Activated T-cell treated with anti-CD3 and anti-CD28 coated beads for 1 hour (primary cell): ENCODE results near the gene DOK4.
"Not testable (repeated sequence)": the region's sequence is repeated elsewhere in the genome, so short reads cannot be mapped to it uniquely, and the experiment has no call there.

Experiments
- DNase-seq: peaks from one replicate; pipeline ENCODE4 v3.0.0-alpha.2; 2020; ENCODE audit warnings: low read depth

The DOK4 gene

DNA sequence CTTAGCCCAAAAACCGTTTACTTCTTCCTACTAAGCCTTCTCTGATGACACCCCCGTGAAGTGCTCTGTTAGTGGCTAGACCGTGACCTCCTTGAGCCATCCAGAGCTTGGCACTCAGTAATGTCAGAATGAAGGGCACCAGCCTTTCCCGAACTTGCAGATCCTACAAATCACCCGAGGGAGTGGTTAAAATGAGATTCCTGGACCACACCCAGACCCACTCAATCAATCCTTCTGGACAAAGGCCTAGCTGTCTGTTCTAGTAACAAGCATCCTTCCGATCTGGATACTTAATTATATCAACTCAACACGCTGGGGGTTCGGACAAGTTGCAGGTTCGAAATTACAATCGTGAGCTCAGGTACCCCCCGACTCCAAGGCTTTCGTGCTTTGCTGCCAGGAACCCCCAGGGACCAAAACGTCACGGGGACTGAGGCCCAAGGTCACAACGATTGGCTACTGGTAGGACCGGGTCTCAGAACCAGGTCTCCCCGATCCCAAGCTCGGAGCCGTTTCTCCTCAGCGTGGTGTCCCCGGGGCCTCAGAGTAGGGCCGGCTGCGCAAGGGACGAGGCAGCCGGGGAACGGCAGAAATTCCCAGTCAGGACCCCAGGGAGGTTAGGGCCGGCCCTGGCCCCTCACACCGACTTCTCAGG is 39.6 kb downstream of the DOK4 start:
- DNase-seq, result no peak

DNA sequence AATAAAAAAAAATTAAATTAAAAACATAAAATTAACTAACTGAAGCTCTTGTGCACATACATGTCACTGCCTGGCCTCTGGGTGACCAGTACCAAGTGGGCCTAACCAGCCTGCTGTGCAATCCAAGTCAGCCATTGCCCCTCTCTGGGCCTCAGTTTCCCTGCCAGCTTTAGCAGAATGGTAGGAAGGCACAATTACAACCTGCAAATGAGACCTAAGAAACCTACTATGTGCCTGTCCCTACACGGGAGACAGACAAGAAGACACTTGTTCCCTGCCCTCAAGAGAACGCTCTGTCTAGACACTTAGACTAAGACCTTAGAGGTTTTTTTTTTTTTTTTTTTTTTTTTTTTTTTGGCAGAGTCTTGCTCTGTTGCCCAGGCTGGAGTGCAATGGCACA is 40.8 kb downstream of the DOK4 start:
- DNase-seq, result no peak

DNA sequence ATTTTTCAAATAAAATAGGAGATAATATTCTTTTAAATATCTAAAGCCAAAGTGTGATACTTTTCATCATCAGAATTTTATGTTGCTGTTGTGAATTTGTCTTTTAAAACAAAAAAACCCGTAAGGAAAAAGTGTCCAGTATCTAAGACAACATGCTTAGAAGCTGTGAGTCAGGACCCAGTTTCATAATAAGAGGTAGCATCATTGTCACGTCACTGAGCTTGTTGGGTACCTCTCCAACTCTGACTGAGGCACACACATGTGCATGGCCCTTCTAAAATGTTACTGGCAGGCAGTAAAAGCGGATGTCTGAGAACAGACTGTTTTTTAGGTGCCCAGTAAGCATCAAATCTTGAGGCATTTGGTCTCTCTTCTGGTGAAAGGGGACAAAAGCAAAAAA is 41.6 kb downstream of the DOK4 start:
- no peak for DNase-seq

DNA sequence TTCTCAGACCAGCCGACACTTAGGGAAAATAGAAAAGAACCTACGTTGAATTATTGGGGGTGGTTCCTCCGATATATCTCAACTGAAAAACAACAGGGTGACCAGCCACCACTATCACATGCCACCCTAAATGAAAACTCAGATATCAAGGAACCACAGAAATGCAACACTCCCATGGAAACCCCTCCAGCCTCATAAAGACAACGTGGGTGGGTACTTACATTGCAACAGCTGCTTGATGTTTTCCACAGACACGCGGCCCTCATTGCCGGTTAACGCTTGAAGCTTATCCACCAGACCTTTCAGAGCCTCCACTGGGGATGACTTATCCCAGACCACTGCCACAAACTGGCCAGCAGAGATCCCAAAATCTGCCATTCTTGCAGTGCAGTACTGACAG is 45.7 kb downstream of the DOK4 start:
- DNase-seq, result not testable (repeated sequence)

DNA sequence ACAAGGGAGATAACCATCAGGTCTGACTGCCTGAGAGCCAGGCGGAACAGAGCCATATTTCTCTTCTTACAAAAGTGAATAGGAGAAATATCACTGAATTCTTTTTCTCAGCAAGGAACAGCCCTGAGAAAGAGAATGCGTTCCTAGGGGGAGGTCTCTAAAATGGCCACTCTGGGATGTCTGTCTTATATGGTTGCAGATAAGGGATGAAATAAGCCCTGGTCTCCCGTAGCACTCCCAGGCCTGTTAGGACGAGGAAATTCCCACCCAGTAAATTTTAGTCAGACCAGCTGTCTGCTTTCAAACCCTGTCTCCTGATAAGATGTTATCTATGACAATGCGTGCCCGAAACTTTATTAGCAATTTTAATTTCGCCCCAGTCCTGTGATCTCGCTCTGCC is 46.3 kb downstream of the DOK4 start:
- not testable (repeated sequence) for DNase-seq

DNA sequence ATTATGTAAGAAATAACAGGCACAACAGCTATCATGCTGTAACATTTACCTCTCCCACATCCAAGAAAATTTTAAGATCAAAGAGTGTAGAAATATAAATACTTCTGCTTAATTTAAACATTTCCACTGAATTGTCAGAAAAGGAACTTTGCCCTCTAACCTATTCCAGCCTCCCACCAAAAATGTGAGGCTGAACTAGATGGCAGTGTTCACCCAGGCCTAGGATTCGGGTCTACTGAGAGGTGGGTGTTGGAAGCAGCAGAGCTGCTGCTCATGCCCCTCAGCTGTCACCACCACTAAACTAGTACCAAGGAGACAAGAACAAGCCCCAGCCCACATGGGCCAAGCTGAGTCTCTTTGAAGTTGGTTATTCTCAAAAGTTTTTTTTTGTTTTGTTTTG is 50.5 kb downstream of the DOK4 start:
- no peak for DNase-seq

DNA sequence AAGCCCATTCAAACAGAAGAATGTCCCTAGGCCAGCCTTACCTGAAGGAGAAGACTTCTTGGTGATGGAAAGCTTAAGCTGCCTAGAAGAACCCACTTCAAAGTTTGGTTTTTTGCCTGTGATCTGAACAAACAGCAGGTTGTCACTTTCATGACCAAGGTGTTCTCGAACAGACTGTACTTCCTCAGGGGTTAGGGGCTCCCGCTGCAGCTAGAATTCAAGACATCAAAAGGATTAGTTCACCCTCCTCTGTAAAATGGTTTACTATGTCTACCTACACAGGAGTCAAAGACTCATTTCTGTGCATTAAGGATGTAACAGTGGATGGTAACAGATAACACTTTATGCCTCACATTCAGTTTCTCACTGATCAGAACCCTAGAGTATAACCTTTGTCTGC is 52.3 kb downstream of the DOK4 start:
- no peak for DNase-seq

DNA sequence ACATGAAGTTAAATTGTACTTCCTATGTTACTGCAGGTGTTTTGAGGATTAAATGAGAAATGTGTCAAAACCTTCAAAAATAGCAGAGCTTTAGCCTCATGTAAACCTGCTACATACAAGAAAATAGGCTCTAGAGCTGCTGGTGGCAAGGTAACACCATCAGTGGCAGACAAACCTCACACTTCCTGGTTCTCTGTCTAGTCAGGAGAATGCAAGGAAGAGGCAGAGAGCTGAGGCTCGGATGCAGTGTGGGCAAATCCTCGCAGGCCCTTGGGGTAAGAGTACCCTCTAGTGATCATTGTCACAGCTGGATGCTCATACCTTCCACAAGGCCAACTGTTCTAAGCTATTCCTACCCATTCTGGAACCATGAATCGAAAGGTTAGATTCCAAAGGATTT is 53.3 kb downstream of the DOK4 start:
- DNase-seq, result no peak

DNA sequence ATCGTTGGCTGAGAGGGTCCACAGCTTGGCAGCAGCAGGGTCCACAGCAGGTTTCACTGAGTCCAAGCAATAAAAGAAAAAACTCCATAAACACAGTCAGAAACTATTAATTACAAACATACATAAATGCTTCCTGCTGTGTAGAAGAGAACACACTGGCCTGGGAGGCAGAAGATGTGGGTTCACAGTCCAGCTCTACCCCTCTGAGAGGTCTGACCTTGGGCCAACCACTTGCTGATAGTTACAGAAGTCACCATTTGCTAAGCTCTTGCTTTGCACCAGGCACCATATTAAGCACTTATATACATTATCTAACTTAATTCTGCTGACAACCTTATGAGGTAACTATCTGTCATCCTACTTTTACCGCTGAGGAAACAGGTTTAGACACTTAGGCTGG is 53.8 kb downstream of the DOK4 start:
- DNase-seq, result no peak

DNA sequence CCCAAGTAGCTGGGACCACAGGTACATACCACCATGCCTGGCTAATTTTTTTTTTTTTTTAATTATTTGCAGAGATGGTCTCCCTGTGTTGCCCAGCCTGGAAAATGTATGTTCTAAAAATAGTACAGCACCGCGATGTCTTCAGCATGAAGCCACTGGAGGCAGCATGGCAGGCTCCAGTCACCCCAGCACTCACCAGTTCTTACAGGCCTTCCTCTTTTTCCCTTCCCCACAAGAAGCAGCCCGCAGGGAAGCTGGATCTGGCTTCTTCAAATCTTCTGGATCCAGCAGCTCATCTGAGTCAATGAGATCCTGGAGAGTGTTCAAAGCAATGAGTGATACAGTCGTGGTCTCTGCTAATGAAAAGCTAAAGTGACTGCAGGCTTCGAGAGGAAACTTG is 55.3 kb downstream of the DOK4 start:
- DNase-seq, result no peak

DNA sequence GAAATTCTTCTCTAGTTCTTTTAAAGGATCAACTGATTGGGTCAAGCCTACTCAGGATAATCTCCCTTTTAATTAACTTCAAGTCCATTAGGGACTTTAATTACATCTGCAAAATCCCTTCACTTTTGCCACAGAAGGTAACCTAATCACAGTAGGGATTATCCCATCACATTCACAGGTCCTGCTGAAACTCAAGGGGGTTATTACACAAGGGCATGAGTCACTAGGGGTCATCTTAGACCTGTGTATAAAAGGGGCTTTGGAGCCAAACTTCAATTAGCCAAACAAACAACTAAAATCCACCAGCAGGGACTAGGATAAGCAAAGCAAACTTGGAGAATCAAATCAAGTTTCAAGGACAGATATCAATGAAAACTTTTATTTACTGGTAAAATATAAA is 58.5 kb downstream of the DOK4 start:
- no peak for DNase-seq

DNA sequence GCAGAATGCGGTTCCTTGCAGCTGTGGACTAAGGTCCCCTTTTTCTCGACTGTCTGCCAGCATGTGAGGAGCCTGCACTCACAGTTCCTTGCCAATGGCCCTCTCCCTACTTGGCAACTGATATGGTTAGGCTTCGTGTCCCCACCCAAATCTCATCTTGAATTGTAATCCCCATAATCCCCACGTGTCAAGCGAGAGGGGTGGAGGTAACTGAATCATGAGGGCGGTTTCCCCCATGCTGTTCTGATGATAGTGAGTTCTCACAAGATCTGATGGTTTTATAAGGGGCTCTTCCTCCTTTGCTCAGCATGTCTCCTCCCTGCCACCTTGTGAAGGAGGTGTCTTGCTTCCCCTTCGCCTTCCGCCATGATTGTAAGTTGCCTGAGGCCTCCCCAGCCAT is 59.0 kb downstream of the DOK4 start:
- no peak for DNase-seq

DNA sequence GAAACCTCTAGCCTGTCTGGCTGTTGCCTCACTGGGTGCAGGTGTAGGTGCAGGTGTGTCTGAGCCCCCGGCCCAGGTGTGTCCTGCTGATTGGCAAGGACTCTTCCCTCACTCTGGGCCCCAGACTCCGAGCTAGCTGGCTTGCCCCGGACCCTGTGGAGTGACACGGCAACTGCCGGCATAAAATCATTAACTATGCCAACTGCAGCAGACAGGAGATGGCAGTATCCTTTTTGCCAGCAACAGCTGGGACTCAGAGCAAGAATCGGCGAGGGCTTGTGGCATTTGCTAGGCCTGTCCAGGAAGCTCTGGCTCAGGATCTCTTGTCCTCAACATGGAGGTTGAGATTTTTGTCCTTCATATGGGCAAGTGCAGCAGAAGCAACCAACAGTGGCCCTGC is 59.9 kb downstream of the DOK4 start:
- no peak for DNase-seq

DNA sequence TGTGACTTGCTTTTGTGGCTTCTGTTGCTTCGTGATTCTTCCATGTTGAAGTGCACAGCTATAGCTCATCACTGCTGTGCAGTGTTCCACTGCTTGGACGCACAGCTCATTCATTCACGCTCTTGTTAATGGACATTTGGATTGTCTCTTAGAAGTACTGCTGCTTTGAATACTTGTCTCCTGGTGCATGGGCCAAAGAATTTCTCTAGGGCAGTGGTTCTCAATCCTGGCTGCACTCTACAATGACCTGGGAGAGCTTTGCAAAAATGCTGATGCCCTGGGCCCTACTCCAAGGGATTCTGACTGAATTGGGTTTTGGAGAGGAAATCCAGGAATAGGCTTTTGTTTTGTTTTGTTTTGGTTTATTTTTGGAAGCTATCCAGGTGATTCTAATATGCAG is 61.7 kb downstream of the DOK4 start:
- DNase-seq, result no peak

DNA sequence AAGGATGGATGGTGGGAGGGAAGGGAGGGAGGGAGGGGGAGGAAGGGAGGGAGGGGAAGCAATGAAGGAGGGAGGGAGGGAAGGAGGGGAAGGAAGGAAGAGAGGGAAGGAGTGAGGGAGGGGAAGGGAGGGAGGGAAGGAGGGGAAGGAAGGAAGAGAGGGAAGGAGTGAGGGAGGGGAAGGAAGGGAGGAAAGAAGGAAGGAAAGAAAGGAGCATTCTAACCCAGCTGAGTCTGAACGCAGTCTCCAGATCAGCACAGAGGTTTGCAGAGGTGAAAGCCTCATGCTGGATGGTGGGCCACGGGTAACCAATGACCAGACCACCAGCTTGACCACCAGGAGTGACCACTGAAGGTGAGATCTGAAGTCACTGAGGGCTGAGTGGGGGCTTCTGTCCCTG is 63.1 kb downstream of the DOK4 start:
- no peak for DNase-seq

DNA sequence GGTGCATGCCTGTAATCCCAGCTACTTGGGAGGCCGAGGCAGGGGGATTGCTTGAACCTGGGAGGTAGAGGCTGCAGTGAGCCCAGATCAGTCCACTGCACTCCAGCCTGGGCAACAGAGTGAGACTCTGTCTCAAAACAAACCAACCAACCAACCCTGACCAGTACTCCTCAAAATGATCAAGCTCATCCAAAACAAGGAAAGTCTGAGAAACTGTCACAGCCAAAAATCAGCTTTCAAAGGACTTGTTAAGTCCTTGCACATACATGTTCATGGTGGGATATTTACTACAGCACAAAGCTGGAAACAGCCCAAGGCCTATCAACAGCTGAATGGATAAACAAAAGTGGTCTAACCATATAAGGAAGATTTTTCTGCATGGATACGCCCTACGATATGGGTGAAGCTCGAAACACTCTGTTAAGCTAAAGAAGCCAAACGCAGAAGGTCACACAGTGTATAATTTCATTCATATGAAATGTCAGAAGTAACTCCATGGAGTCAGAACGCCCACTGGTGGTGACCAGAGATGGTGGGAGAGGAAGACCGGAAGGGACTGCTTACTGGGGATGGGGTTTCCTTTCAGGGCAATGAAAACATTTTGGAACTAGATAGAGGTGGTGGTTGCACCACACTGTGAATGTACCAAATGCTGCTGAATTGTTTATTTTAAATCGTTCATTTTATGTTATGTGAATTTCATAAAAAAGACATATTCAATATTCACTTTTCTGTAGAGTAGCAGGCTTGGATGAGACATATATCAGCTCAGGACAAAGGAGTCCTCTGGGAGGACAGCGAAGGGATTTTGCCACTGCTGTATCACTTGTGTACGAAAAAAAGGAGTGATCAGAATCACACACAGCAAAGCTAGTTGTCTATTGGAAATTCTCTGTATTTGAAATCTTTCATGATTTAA is 64.0 kb downstream of the DOK4 start:
- no peak for DNase-seq
